GM12878 (cell line): ENCODE measurements around the gene ASIC3. TPM values are rescaled to one million over a fixed set of nuclear protein-coding genes. Genes with fewer than 3 reads are reported as not detected.
A peak's percentile ranks its signal among the peaks of the same experiment; 100 is the strongest.

Experiments used
- ATAC-seq: fragments of 200-7000 bp; cut with Tn5 transposase; 3 replicates; pipeline ENCODE4 v1.9.1; 2020; ENCODE audit warnings: mild to moderate bottlenecking, moderate library complexity
- BruUV-seq: library from RNA; stranded (reverse); fragments of 400-500 nt; replicated peaks from 2 replicates; lab custom pipeline; 2021; lab: Mats Ljungman, UMichigan
- CTCF ChIA-PET: fragments of 300-600 bp; sonication (Branson Sonifier 250); formaldehyde crosslinking; extraction: SDS; loops from one replicate; lab custom pipeline; 2021; ENCODE audit warnings: inconsistent platforms; lab: Yijun Ruan, JAX
- POLR2A ChIA-PET: fragments of 350-600 bp; formaldehyde crosslinking; extraction: SDS; loops from one replicate; lab custom pipeline; 2021; ENCODE audit warnings: inconsistent platforms; lab: Charles Lee
- RAD21 ChIA-PET: fragments of 300-600 bp; sonication (Branson Sonifier 250); formaldehyde crosslinking; loops from one replicate; lab custom pipeline; 2023; ENCODE audit warnings: antibody characterized with exemption; ENCODE audit not compliant: unreplicated experiment; lab: Charles Lee
- SMC1A ChIA-PET: fragments of 300-600 bp; sonication (Branson Sonifier 250); formaldehyde crosslinking; loops from one replicate; lab custom pipeline; 2023; ENCODE audit not compliant: unreplicated experiment, uncharacterized antibody; lab: Charles Lee
- DNase-seq: peaks from one replicate; pipeline ENCODE4 v3.0.0-alpha.2; 2011; ENCODE audit warnings: low read depth, low spot score
- FAIRE-seq: peaks from 3 replicates; lab custom pipeline; 2011; peaks lifted over from hg19 to GRCh38; lab: Jason Lieb, UNC
- H2AFZ ChIP-seq: 2 replicates; pipeline ENCODE4 v1.6.0; 2011; ENCODE audit warnings: low read depth, low read length, control low read depth; ENCODE audit not compliant: control insufficient read depth
- H3K27ac ChIP-seq: 2 replicates; pipeline ENCODE4 v1.5.1; 2011; ENCODE audit warnings: control low read depth; ENCODE audit not compliant: control insufficient read depth, insufficient read depth
- H3K27me3 ChIP-seq, 2 experiments: replicated peaks in 1 of 2; 2 replicates each; pipeline versions ENCODE4 v1.6.0 to v1.6.1; 2011; ENCODE audit warnings: low read length in 1 of 2; ENCODE audit not compliant: control insufficient read depth in 2 of 2, insufficient read depth in 2 of 2
- H3K36me3 ChIP-seq, 2 experiments: 2 replicates each; pipeline ENCODE4 v1.5.1; 2011; ENCODE audit warnings: low read length in 1 of 2; ENCODE audit not compliant: control insufficient read depth in 2 of 2, insufficient read depth in 2 of 2
- H3K4me1 ChIP-seq: 2 replicates; pipeline ENCODE4 v1.6.1; 2011; ENCODE audit warnings: mild to moderate bottlenecking, low read length, moderate library complexity, mixed read lengths; ENCODE audit not compliant: control insufficient read depth, insufficient read depth
- H3K4me2 ChIP-seq: 2 replicates; pipeline ENCODE4 v1.6.0; 2011; ENCODE audit warnings: control low read depth; ENCODE audit not compliant: control insufficient read depth, insufficient read depth
- H3K4me3 ChIP-seq: fragments of 200-600 bp; sonication (generic); 2 replicates; pipeline ENCODE4 v1.5.1; 2016
- H3K79me2 ChIP-seq: 2 replicates; pipeline ENCODE4 v1.6.0; 2011; ENCODE audit warnings: low read length; ENCODE audit not compliant: control insufficient read depth, insufficient read depth
- H3K9ac ChIP-seq: 2 replicates; pipeline ENCODE4 v1.8.0; 2011; ENCODE audit warnings: low read length, control low read depth, mixed read lengths; ENCODE audit not compliant: control insufficient read depth, insufficient read depth
- H3K9me3 ChIP-seq: replicated peaks from 3 replicates; pipeline ENCODE4 v1.5.1; 2011; ENCODE audit warnings: mild to moderate bottlenecking, low read length; ENCODE audit not compliant: control insufficient read depth, insufficient read depth
- H4K20me1 ChIP-seq: 2 replicates; pipeline ENCODE4 v1.6.0; 2011; ENCODE audit not compliant: control insufficient read depth, insufficient read depth
- BMI1 ChIP-seq: fragments of 450-650 bp; IDR thresholded peaks from 2 replicates; pipeline ENCODE4 v1.6.1; 2016; ENCODE audit warnings: mild to moderate bottlenecking, moderate library complexity, borderline replicate concordance
- CREM ChIP-seq: IDR thresholded peaks from 2 replicates; pipeline ENCODE4 v1.6.1; 2014; ENCODE audit warnings: antibody characterized with exemption, low read depth
- ETV6 ChIP-seq, 2 experiments: fragments of 450-650 bp in 1 of 2; IDR thresholded peaks in 1 of 2; conservative IDR thresholded peaks in 1 of 2; 2 replicates each; pipeline ENCODE4 v1.6.1; 2014; ENCODE audit warnings: antibody characterized with exemption in 1 of 2, borderline replicate concordance in 1 of 2, low read depth in 1 of 2, mild to moderate bottlenecking in 1 of 2, moderate library complexity in 1 of 2
- SPI1 ChIP-seq: IDR thresholded peaks from 2 replicates; pipeline ENCODE4 v1.6.1; 2011; ENCODE audit warnings: low read depth, mild to moderate bottlenecking, low read length, moderate library complexity, borderline replicate concordance; ENCODE audit not compliant: insufficient read depth
- TCF7 ChIP-seq: IDR thresholded peaks from 2 replicates; pipeline ENCODE4 v1.6.1; 2014; ENCODE audit warnings: antibody characterized with exemption, borderline replicate concordance
- YY1 ChIP-seq: IDR thresholded peaks from 2 replicates; pipeline ENCODE4 v1.6.1; 2011; ENCODE audit warnings: low read depth, mild to moderate bottlenecking, low read length
- ZBED1 ChIP-seq: IDR thresholded peaks from 2 replicates; pipeline ENCODE4 v1.6.1; 2016; ENCODE audit warnings: borderline replicate concordance
- WGBS: methylation state at CpG from one replicate; pipeline ENCODE4 v1.1.6; 2016; ENCODE audit warnings: low lambda C conversion rate; ENCODE audit not compliant: insufficient replicate concordance, insufficient coverage; ENCODE audit errors: missing lambda C conversion rate; 5-methylcytosine and 5-hydroxymethylcytosine counted together
- in situ Hi-C: fragments of 300-500 bp; cut with MboI; formaldehyde crosslinking; loops from 9 replicates; pipeline ENCODE4 v1.14.3; 2018; ENCODE audit warnings: mixed read lengths
- intact Hi-C: fragments of 100-400 bp; cut with micrococcal nuclease; formaldehyde crosslinking; loops from one replicate; pipeline ENCODE4 v1.14.2; 2022; ENCODE audit not compliant: unreplicated experiment
- polyA plus RNA-seq, 11 experiments: library from polyadenylated mRNA; depleted of rRNA in 4 of 11; unstranded in 6 of 11; stranded (reverse) in 5 of 11; fragments of >200 nt; fragmentation: Nextera tagmentation in 4 of 11; fragmentation: Illumina TruSeq in 1 of 11; extraction: Ambion mirVana in 4 of 11; extraction: Trizol in 1 of 11; gene quantifications; 1 replicate in 1 of 11; 2 replicates in 10 of 11; pipeline versions ENCODE4 v1.2.1 to v1.2.3, GENCODE V29; 2011 to 2016; ENCODE audit warnings: inconsistent platforms in 2 of 11, missing spikeins in 2 of 11, low read depth in 1 of 11
- total RNA-seq, 4 experiments: library from RNA; depleted of rRNA in 3 of 4; stranded (reverse); fragments of >200 nt in 3 of 4; fragmentation: Illumina TruSeq in 1 of 4; extraction: Trizol in 1 of 4; gene quantifications; 2 replicates each; pipeline versions ENCODE4 v1.2.1 to v1.2.3, GENCODE V29; 2013 to 2021
- TF ChIP-seq, protein P1 (sequence below): IDR thresholded peaks from 2 replicates; pipeline ENCODE4 v1.6.1; 2011; ENCODE audit warnings: borderline replicate concordance, low read depth, mild to moderate bottlenecking, moderate library complexity, mixed read lengths, low read length; ENCODE audit not compliant: insufficient read depth; ENCODE audit errors: extremely low read length
- TF ChIP-seq, protein P2 (sequence below): fragments of 450-650 bp; IDR thresholded peaks from 2 replicates; pipeline ENCODE4 v1.6.1; 2017; ENCODE audit warnings: antibody characterized with exemption, mild to moderate bottlenecking, moderate library complexity
- TF ChIP-seq, protein P3 (sequence below): fragments of 450-650 bp; IDR thresholded peaks from 2 replicates; pipeline ENCODE4 v1.6.1; 2017; ENCODE audit warnings: mild to moderate bottlenecking, low read depth, inconsistent platforms; ENCODE audit not compliant: poor library complexity, severe bottlenecking
- TF ChIP-seq, protein P4 (sequence below): fragments of 450-650 bp; IDR thresholded peaks from 2 replicates; pipeline ENCODE4 v1.6.1; 2018; ENCODE audit warnings: mild to moderate bottlenecking, low read depth, moderate library complexity; ENCODE audit not compliant: partially characterized antibody

The ASIC3 gene
- total and polyA plus RNA-seq, 10 of the 15 experiments (the other 5 are each of a cell fraction or from before 2014, with no cell fraction given), result 0.07 to 1.0 (median 0.44) TPM; not detected in 4

DNA sequence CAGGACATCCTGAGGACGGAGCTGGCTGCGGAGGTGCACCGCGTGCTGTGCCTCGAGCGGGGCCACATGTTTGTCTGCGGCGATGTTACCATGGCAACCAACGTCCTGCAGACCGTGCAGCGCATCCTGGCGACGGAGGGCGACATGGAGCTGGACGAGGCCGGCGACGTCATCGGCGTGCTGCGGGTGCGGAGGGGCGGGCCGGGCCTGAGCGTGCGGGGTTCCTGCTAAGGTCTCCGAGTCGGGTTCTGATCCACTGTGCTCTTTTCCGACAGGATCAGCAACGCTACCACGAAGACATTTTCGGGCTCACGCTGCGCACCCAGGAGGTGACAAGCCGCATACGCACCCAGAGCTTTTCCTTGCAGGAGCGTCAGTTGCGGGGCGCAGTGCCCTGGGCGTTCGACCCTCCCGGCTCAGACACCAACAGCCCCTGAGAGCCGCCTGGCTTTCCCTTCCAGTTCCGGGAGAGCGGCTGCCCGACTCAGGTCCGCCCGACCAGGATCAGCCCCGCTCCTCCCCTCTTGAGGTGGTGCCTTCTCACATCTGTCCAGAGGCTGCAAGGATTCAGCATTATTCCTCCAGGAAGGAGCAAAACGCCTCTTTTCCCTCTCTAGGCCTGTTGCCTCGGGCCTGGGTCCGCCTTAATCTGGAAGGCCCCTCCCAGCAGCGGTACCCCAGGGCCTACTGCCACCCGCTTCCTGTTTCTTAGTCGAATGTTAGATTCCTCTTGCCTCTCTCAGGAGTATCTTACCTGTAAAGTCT, 34.4 kb upstream of the ASIC3 start:
- peak overlapping the region; percentile 31; the same call in 1 of the 2 replicates for H3K4me3 ChIP-seq
- H4K20me1 ChIP-seq, result no peaks in the 10 kb centered on the region
- RAD21 ChIA-PET, result interaction anchor here (0.9 kb wide), 1 partner anchor 97 kb away, joined by 3 read pairs; no protein-coding TSS in a partner anchor
- in situ Hi-C loops, result no loop called here
- CTCF ChIA-PET, result interaction anchor here (1.3 kb wide), 1 partner anchor 97 kb away, joined by 3 read pairs; no protein-coding TSS in a partner anchor
- peak; percentile 17 for DNase-seq
- H3K4me2 ChIP-seq, result peak overlapping the region; percentile 82
- intact Hi-C loops, result loop anchor here (5.0 kb wide), 1 partner anchor 98 kb away; no protein-coding TSS in a partner anchor
- SMC1A ChIA-PET, result no interaction called here
- 2% methylated on average over 48 of the region's 55 CpGs for WGBS
- BruUV-seq, result TSS peak; percentile 82
- H3K27me3 ChIP-seq, result peaks cover 0 to 2% of the 10 kb centered on the region in 2 experiments; a peak in 2 of 4 replicates
- peak overlapping the region; percentile 51; the same call in 1 of the 2 replicates for H3K9ac ChIP-seq
- H3K79me2 ChIP-seq, result no peaks in the 10 kb centered on the region
- no peaks in the 10 kb centered on the region for H3K36me3 ChIP-seq
- peak; percentile 76 for FAIRE-seq
- H3K27ac ChIP-seq, result no peak overlapping the region
- peaks cover 9% of the 10 kb centered on the region for H3K4me1 ChIP-seq
- H2AFZ ChIP-seq, result peak overlapping the region; percentile 88
- no peaks in the 10 kb centered on the region for H3K9me3 ChIP-seq
- ATAC-seq, result peak; percentile 61
- POLR2A ChIA-PET, result no interaction called here
- TF ChIP-seq BMI1 (peak; percentile 97), YY1 (peak; percentile 71), TCF7 (no peak), ETV6 (conservative IDR thresholded peaks at IDR 0.05 in 1 of 2, IDR thresholded peaks at IDR 0.05 in 1 of 2; ENCODE audit: borderline replicate concordance in 1 of 2, low read depth in 1 of 2) (no peak), SPI1 (peak; percentile 63; the same call in 1 of the 2 replicates), CREM (peak; percentile 91), ZBED1 (no peak)
- TF ChIP-seq, protein P1, sequence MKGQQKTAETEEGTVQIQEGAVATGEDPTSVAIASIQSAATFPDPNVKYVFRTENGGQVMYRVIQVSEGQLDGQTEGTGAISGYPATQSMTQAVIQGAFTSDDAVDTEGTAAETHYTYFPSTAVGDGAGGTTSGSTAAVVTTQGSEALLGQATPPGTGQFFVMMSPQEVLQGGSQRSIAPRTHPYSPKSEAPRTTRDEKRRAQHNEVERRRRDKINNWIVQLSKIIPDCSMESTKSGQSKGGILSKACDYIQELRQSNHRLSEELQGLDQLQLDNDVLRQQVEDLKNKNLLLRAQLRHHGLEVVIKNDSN, result peak; percentile 30
- TF ChIP-seq, protein P2, sequence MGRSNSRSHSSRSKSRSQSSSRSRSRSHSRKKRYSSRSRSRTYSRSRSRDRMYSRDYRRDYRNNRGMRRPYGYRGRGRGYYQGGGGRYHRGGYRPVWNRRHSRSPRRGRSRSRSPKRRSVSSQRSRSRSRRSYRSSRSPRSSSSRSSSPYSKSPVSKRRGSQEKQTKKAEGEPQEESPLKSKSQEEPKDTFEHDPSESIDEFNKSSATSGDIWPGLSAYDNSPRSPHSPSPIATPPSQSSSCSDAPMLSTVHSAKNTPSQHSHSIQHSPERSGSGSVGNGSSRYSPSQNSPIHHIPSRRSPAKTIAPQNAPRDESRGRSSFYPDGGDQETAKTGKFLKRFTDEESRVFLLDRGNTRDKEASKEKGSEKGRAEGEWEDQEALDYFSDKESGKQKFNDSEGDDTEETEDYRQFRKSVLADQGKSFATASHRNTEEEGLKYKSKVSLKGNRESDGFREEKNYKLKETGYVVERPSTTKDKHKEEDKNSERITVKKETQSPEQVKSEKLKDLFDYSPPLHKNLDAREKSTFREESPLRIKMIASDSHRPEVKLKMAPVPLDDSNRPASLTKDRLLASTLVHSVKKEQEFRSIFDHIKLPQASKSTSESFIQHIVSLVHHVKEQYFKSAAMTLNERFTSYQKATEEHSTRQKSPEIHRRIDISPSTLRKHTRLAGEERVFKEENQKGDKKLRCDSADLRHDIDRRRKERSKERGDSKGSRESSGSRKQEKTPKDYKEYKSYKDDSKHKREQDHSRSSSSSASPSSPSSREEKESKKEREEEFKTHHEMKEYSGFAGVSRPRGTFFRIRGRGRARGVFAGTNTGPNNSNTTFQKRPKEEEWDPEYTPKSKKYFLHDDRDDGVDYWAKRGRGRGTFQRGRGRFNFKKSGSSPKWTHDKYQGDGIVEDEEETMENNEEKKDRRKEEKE, result no peak
- TF ChIP-seq, protein P3, sequence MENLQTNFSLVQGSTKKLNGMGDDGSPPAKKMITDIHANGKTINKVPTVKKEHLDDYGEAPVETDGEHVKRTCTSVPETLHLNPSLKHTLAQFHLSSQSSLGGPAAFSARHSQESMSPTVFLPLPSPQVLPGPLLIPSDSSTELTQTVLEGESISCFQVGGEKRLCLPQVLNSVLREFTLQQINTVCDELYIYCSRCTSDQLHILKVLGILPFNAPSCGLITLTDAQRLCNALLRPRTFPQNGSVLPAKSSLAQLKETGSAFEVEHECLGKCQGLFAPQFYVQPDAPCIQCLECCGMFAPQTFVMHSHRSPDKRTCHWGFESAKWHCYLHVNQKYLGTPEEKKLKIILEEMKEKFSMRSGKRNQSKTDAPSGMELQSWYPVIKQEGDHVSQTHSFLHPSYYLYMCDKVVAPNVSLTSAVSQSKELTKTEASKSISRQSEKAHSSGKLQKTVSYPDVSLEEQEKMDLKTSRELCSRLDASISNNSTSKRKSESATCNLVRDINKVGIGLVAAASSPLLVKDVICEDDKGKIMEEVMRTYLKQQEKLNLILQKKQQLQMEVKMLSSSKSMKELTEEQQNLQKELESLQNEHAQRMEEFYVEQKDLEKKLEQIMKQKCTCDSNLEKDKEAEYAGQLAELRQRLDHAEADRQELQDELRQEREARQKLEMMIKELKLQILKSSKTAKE, result no peak
- TF ChIP-seq, protein P4, sequence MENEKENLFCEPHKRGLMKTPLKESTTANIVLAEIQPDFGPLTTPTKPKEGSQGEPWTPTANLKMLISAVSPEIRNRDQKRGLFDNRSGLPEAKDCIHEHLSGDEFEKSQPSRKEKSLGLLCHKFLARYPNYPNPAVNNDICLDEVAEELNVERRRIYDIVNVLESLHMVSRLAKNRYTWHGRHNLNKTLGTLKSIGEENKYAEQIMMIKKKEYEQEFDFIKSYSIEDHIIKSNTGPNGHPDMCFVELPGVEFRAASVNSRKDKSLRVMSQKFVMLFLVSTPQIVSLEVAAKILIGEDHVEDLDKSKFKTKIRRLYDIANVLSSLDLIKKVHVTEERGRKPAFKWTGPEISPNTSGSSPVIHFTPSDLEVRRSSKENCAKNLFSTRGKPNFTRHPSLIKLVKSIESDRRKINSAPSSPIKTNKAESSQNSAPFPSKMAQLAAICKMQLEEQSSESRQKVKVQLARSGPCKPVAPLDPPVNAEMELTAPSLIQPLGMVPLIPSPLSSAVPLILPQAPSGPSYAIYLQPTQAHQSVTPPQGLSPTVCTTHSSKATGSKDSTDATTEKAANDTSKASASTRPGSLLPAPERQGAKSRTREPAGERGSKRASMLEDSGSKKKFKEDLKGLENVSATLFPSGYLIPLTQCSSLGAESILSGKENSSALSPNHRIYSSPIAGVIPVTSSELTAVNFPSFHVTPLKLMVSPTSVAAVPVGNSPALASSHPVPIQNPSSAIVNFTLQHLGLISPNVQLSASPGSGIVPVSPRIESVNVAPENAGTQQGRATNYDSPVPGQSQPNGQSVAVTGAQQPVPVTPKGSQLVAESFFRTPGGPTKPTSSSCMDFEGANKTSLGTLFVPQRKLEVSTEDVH, result no peak
